ENCODE results near the gene B4GALT2. TPM values are rescaled to one million over a fixed set of nuclear protein-coding genes. Genes with fewer than 3 reads are reported as not detected.

Gene B4GALT2
- total and polyA plus RNA-seq, 2 of the 8 experiments (the other 6 are each of a cell fraction or from before 2014, with no cell fraction given) = 56.5 to 121 TPM

- H3K4me2 ChIP-seq (ENCODE audit: insufficient read depth in 1 of 2, low read depth in 2 of 2, low read length in 2 of 2) = no peak overlapping the region
- no peak overlapping the region for H2BK120ac ChIP-seq (replicated peaks; ENCODE audit: low read depth, low read length)
- no peak overlapping the region for H2BK20ac ChIP-seq (ENCODE audit: low read length)
- no peaks in the 10 kb centered on the region for H3K9me3 ChIP-seq (ENCODE audit: insufficient read depth in 2 of 2, low read depth in 1 of 2, low read length in 1 of 2)
- H3K18ac ChIP-seq (ENCODE audit: extremely low read depth, low read length) = no peak overlapping the region
- H3K14ac ChIP-seq (ENCODE audit: insufficient read length) = no peak overlapping the region
- no peak overlapping the region for H4K91ac ChIP-seq (replicated peaks; ENCODE audit: insufficient read length, low read length)
- no peaks in the 10 kb centered on the region for H3K79me2 ChIP-seq (ENCODE audit: control insufficient read depth in 1 of 2, insufficient read depth in 2 of 2, low read length in 2 of 2)
- H3K4me3 ChIP-seq (ENCODE audit: extremely low read depth in 1 of 4, insufficient read depth in 2 of 4, low read depth in 3 of 4, low read length in 4 of 4) = no peak overlapping the region
- no peaks in the 10 kb centered on the region for H3K23me2 ChIP-seq (ENCODE audit: low read depth, low read length)
- no peak overlapping the region for H2BK5ac ChIP-seq (ENCODE audit: low read depth, low read length)
- H3K36me3 ChIP-seq (ENCODE audit: control insufficient read depth in 2 of 4, insufficient read depth in 4 of 4, low read length in 3 of 4) = peaks cover 0 to 4% (median 1%) of the 10 kb centered on the region in 4 experiments; a peak in 1 of 8 replicates
- no peak overlapping the region for H2AK5ac ChIP-seq (ENCODE audit: low read depth, low read length)
- H3K79me1 ChIP-seq (ENCODE audit: low read depth, low read length) = no peaks in the 10 kb centered on the region
- H3K56ac ChIP-seq (replicated peaks; ENCODE audit: insufficient read length, low read depth, low read length) = no peak overlapping the region
- FAIRE-seq (no peak), DNase-seq (ENCODE audit: low read depth in 1 of 2, low spot score in 2 of 2) (no peak)
- POLR2A ChIA-PET (ENCODE audit: partially characterized antibody) = interaction anchor here (0.6 to 27.1 kb wide), 6 partner anchors 3 to 149 kb away, joined by 3 to 544 read pairs (median 8); partner anchors contain the start of gene SLC6A9
- no peak overlapping the region for H3K27ac ChIP-seq (ENCODE audit: low read depth, low read length)
- H2BK12ac ChIP-seq (ENCODE audit: low read depth, low read length) = no peak overlapping the region
- peaks cover 0 to 8% (median 2%) of the 10 kb centered on the region in 4 experiments; a peak in 3 of 7 replicates for H3K4me1 ChIP-seq (replicated peaks in 1 of 4; ENCODE audit: control insufficient read depth in 3 of 4, insufficient read depth in 4 of 4, low read length in 3 of 4)
- no peak overlapping the region for H3K9ac ChIP-seq (replicated peaks in 1 of 4; ENCODE audit: extremely low read depth in 1 of 4, low read depth in 3 of 4, low read length in 3 of 4)
- H2BK15ac ChIP-seq (ENCODE audit: low read length) = no peak overlapping the region
- TF ChIP-seq BCL11A (IDR thresholded peaks at IDR 0.05; ENCODE audit: low read depth in 2 of 2, low read length in 2 of 2) (no peak), TAF7 (optimal IDR thresholded peaks at IDR 0.05; ENCODE audit: borderline replicate concordance, low read depth, low read length) (no peak), BACH1 (IDR thresholded peaks at IDR 0.05; ENCODE audit: low read length) (no peak), HDAC2 (IDR thresholded peaks at IDR 0.05; ENCODE audit: borderline replicate concordance in 1 of 2, low read depth in 2 of 2, low read length in 2 of 2) (no peak), SP4 (IDR thresholded peaks at IDR 0.05; ENCODE audit: low read length) (no peak), POLR2AphosphoS5 (IDR thresholded peaks at IDR 0.05; ENCODE audit: low read depth, low read length) (no peak), POLR2A (IDR thresholded peaks at IDR 0.05; ENCODE audit: control extremely low read depth in 1 of 2, low read depth in 2 of 2, low read length in 2 of 2) (no peak), NRF1 (IDR thresholded peaks at IDR 0.05; ENCODE audit: low read depth, low read length) (no peak), SP1 (IDR thresholded peaks at IDR 0.05; ENCODE audit: low read depth, low read length) (no peak), CREB1 (IDR thresholded peaks at IDR 0.05) (no peak), SP2 (IDR thresholded peaks at IDR 0.05; ENCODE audit: low read length) (no peak), KDM4A (IDR thresholded peaks at IDR 0.05; ENCODE audit: low read depth, low read length, severe bottlenecking) (no peak), JUND (IDR thresholded peaks at IDR 0.05; ENCODE audit: low read length) (no peak), EP300 (IDR thresholded peaks at IDR 0.05; ENCODE audit: borderline replicate concordance in 1 of 2, low read depth in 2 of 2, low read length in 2 of 2) (no peak)
- 91% methylated on average over 13 of the region's 13 CpGs; no CpG with 5 or more reads in 1 of the 2 experiments for WGBS, 2 experiments (ENCODE audit: extremely low coverage in 1 of 2, insufficient coverage in 1 of 2, insufficient read length in 1 of 2, insufficient replicate concordance in 2 of 2, low coverage in 1 of 2, low lambda C conversion rate in 2 of 2, missing lambda C conversion rate in 1 of 2)
- CTCF ChIA-PET (ENCODE audit: partially characterized antibody) = interaction anchor here (0.5 to 16.6 kb wide), 7 partner anchors 7 to 204 kb away, joined by 3 to 252 read pairs (median 10); partner anchors contain the start of gene SLC6A9
- H4K20me1 ChIP-seq (replicated peaks in 1 of 2; ENCODE audit: control insufficient read depth in 1 of 2, insufficient read depth in 2 of 2, low read length in 2 of 2) = peaks cover 0 to 8% of the 10 kb centered on the region in 2 experiments
- H3K23ac ChIP-seq (ENCODE audit: insufficient read length) = no peak overlapping the region
- no peaks in the 10 kb centered on the region for H3K27me3 ChIP-seq (replicated peaks in 1 of 4; ENCODE audit: control insufficient read depth in 3 of 4, extremely low read depth in 1 of 4, insufficient read depth in 3 of 4, low read length in 3 of 4)
- no peak overlapping the region for H3K4ac ChIP-seq (replicated peaks; ENCODE audit: insufficient read length, low read depth, low read length)
- peak overlapping the region; percentile 68; the same call in 1 of the 2 replicates for H4K8ac ChIP-seq (ENCODE audit: extremely low read depth, insufficient read depth, low read length)
- H4K5ac ChIP-seq (ENCODE audit: insufficient read length, low read depth, low read length) = no peak overlapping the region
- no peak overlapping the region for H2AFZ ChIP-seq (ENCODE audit: low read length)
These were observed 34.1 kb downstream of the B4GALT2 start for GRCh38 chr1:44012941-44013609.

Data from H1 (cell line).